Adrenal gland (tissue), 12 donors: ENCODE measurements around the gene FAM131C. TPM values are rescaled to one million over a fixed set of nuclear protein-coding genes. Genes with fewer than 3 reads are reported as not detected.

ENCODE experiments used
- DNase-seq, 7 donors: peaks; one replicate each; pipeline ENCODE4 v3.0.0-alpha.2; 2019 to 2020
- H3K27ac ChIP-seq, 5 donors: fragments of 200-600 bp; sonication (generic) in 4 of 5; 1 replicate in 3 of 5; 2 replicates in 2 of 5; pipeline versions ENCODE4 v1.5.1 to v1.8.0; 2016 to 2020; ENCODE audit warnings: mild to moderate bottlenecking in 1 of 5
- H3K27me3 ChIP-seq: fragments of 200-600 bp; 2 replicates; pipeline ENCODE4 v1.8.0; 2021
- H3K36me3 ChIP-seq, 2 donors: fragments of 200-600 bp; replicated peaks in 1 of 2; 1 replicate in 1 of 2; 2 replicates in 1 of 2; pipeline versions ENCODE4 v1.5.1 to v1.8.0; 2018 to 2022
- H3K4me1 ChIP-seq, 2 donors: fragments of 200-600 bp; replicated peaks in 1 of 2; 1 replicate in 1 of 2; 2 replicates in 1 of 2; pipeline versions ENCODE4 v1.5.1 to v1.8.0; 2018 to 2021
- H3K4me3 ChIP-seq, 4 donors: fragments of 200-600 bp; sonication (generic) in 3 of 4; one replicate each; pipeline ENCODE4 v1.5.1; 2016 to 2018
- H3K9me3 ChIP-seq, 3 donors: fragments of 200-600 bp; sonication (generic) in 1 of 3; replicated peaks in 1 of 3; 1 replicate in 2 of 3; 2 replicates in 1 of 3; pipeline versions ENCODE4 v1.5.1 to v1.8.0; 2016 to 2021
- POLR2A ChIP-seq, 2 donors: fragments of 450-650 bp; IDR thresholded peaks; one replicate each; pipeline ENCODE4 v1.6.1; 2017; ENCODE audit warnings: antibody characterized with exemption in 2 of 2, mild to moderate bottlenecking in 2 of 2, moderate library complexity in 1 of 2
- WGBS, 4 donors: extraction: QIAGEN DNeasy Blood & Tissue Kit in 2 of 4; methylation state at CpG; one replicate each; pipeline versions ENCODE4 v1.1.5 to v1.1.7; 2013 to 2017; 5-methylcytosine and 5-hydroxymethylcytosine counted together
- intact Hi-C, 2 donors: fragments of 100-400 bp; cut with DNase I; formaldehyde crosslinking; loops; one replicate each; pipeline versions ENCODE4 v1.14.1 to v1.15.0; 2022 to 2023
- polyA plus RNA-seq, 3 donors: library from polyadenylated mRNA; stranded (reverse); fragments of 200-250 nt in 2 of 3; fragments of 350-450 nt in 1 of 3; fragmentation: Illumina TruSeq in 1 of 3; extraction: RNeasy Lipid Tissue Mini Kit (QIAGEN cat#74804) in 1 of 3; gene quantifications; one replicate each; pipeline ENCODE4 v1.2.3, GENCODE V29; 2013 to 2014
- total RNA-seq, 9 donors: library from RNA; depleted of rRNA in 4 of 9; stranded (reverse); fragments of >200 nt in 4 of 9; fragments of 120-200 nt in 1 of 9; fragmentation: NEBNext Ultra II Directional in 1 of 9; extraction: Animal tissue kit (Norgen Biotek cat#: 25700) in 1 of 9; gene quantifications; one replicate each; pipeline versions ENCODE4 v1.1.0 to v1.2.4, GENCODE V29; 2013 to 2023
- TF ChIP-seq, protein P1 (sequence below), 6 experiments: fragments of 450-650 bp in 4 of 6; fragments of 200-600 bp in 2 of 6; sonication (generic) in 1 of 6; IDR thresholded peaks; 1 replicate in 5 of 6; 2 replicates in 1 of 6; pipeline versions ENCODE4 v1.5.1 to v1.8.0; 2016 to 2021; ENCODE audit warnings: antibody characterized with exemption in 6 of 6, mild to moderate bottlenecking in 2 of 6, moderate library complexity in 1 of 6
- donor health status: healthy with polysubstance abuse.
- donor health status: Bipolar disorder and iron deficiency.
- donor health status: DM: yes; HTN: yes; CAD: no.
- donor health status: DM: no; HTN: no; CAD: no.
- donor health status: DM: no; HTN: no; CAD: no.
- donor health status: DM: yes; HTN: yes; CAD: no.

FAM131C gene
- total and polyA plus RNA-seq, 12 donors, result 3.0 to 12.0 (median 4.9) TPM

DNA sequence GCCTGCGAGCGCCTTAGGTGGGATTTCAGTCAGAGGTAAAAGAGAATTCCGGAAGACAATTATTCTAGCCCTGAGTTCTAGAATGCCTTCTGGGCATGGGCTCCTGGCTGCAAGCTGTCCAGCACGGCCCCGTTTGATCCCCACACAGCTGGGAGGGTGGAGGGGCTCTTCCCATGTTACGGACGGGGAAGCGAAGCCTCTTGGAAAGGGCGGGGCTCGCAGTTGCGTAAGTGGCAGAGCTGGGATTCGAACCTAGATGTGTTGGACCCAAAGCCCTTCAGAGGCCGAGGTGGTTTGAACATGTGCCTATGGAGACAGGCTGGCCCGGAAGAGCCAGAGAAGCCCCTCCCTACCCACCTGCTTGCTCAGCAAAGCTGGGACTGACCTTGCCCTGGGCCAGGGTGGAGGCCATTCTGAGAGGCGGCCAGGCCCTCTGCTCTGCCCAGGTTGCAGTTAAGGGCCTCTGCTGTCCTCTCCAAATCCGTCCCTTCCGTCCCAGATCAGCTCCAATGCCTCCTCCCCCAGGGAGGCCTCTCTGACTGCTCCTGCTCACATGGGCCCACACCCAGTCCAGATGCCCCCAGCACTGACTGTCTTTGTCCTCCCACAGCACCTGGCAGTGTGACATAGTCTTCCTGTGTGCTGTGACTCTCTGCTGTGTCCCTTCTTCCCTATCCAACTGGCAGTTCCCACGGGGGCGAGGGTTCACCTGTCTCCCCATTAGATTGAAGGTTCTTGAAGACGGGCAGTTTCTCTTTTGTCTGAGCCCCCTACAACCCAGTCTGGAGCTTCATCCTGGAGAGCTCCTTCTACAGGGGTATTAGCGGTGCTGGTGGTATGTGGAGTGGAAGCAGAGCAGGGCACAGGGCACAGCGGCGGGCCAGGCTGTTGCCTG is 54.5 kb downstream of the FAM131C start:
- peaks cover 73 to 77% of the 10 kb centered on the region in 2 donors for H3K4me1 ChIP-seq
- H3K36me3 ChIP-seq, result no peaks in the 10 kb centered on the region
- no peak overlapping the region for H3K4me3 ChIP-seq
- H3K27ac ChIP-seq, result peak overlapping the region in 4 of 5 donors; percentile 84 to 97 (median 94)
- no peak for TF ChIP-seq POLR2A (IDR thresholded peaks at IDR 0.05)
- TF ChIP-seq, protein P1, sequence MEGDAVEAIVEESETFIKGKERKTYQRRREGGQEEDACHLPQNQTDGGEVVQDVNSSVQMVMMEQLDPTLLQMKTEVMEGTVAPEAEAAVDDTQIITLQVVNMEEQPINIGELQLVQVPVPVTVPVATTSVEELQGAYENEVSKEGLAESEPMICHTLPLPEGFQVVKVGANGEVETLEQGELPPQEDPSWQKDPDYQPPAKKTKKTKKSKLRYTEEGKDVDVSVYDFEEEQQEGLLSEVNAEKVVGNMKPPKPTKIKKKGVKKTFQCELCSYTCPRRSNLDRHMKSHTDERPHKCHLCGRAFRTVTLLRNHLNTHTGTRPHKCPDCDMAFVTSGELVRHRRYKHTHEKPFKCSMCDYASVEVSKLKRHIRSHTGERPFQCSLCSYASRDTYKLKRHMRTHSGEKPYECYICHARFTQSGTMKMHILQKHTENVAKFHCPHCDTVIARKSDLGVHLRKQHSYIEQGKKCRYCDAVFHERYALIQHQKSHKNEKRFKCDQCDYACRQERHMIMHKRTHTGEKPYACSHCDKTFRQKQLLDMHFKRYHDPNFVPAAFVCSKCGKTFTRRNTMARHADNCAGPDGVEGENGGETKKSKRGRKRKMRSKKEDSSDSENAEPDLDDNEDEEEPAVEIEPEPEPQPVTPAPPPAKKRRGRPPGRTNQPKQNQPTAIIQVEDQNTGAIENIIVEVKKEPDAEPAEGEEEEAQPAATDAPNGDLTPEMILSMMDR (IDR thresholded peaks at IDR 0.05), result no peak
- no peaks in the 10 kb centered on the region for H3K9me3 ChIP-seq
- intact Hi-C loops, result loop anchor here in 1 of 2 donors (10.0 kb wide), 1 partner anchor 166 kb away; no protein-coding TSS in a partner anchor
- DNase-seq, result no peak
- WGBS, 4 donors, result 69 to 75% (median 73%) methylated on average over 12 to 23 of the region's 23 CpGs
- no peaks in the 10 kb centered on the region for H3K27me3 ChIP-seq

DNA sequence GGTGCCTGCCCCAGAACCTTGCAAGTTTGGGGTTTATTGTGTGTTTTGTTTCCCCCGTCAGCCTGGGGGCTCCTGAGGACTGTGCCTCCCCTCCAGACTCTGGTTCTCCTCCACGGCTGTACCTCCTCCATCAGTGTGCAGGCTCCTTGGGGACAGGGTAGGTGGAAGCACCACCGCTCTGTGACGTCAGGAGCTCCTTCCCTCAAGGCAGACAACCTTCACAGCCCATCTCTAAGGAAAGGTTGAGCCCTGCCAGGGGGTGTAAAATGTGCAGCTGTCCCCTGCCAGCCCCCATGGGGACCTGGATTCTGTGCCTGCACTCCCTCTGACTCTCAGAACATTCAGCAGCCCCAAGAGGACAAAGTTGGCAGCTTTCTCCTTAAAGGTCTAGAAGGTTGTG is 55.1 kb downstream of the FAM131C start:
- Histone ChIP-seq H3K4me3 (no peak overlapping the region), H3K4me1 (peaks cover 80 to 84% of the 10 kb centered on the region in 2 donors), H3K9me3 (no peaks in the 10 kb centered on the region), H3K27ac (peak overlapping the region; percentile 84 to 97 (median 94)), H3K36me3 (no peaks in the 10 kb centered on the region), H3K27me3 (no peaks in the 10 kb centered on the region)
- DNase-seq, result no peak
- TF ChIP-seq POLR2A (IDR thresholded peaks at IDR 0.05), result no peak
- TF ChIP-seq, protein P1 (IDR thresholded peaks at IDR 0.05), result no peak
- 10 to 47% (median 40%) methylated on average over 2 to 4 of the region's 4 CpGs for WGBS, 4 donors
- intact Hi-C loops, result loop anchor here in 1 of 2 donors (10.0 kb wide), 1 partner anchor 166 kb away; no protein-coding TSS in a partner anchor

DNA sequence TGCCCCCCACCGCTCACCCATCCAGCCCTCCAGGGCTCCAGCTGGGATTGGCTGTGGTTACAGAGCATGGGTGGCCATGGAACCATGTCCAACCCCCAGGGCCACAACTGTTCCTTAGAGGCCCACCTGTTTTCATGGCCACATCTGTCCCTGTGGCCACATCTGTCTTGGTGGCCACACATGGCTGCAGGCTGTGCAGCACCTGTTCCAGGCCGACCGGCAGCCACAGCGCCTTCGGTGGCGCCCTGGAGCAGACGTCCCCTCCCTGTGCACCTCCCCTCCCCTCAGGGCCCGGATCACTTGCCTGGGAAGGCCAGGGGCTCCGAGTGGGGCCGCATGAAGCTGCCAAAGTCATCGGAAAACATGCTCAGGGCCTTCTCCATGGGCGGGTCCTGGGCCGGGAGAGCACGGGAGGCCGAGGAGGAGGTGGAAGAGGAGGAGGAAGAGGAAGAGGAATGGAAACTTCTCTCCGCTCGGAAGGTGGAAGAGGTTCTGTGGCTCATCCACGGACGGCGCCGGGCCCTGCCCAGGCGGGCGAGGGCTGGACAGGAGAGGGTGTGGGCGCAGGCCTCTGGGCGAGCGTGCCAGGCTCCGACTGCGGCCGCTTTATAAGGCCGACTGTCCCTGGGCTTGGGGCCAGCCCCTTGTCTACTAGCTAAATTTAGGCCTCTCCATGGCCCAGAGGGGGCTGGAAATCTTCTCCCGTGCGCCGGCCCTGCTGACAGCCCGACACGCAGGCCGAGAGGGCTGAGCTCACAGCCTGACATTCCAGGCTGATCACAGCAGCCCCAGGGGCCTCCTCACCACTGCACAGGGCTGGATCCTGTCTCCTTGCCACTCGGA is 55.8 kb downstream of the FAM131C start, which contains the start of gene HSPB7:
HSPB7 (minus strand) TSS at position 583 of the 843 bp plus-strand sequence; CDS start at position 503, 80 bp downstream.
- Histone ChIP-seq H3K36me3 (no peaks in the 10 kb centered on the region), H3K27ac (peak within 1 kb of the TSS; percentile 84 to 97 (median 94)), H3K9me3 (no peaks in the 10 kb centered on the region), H3K4me3 (peak within 1 kb of the TSS in 2 of 4 donors; percentile 16 to 53), H3K27me3 (no peaks in the 10 kb centered on the region), H3K4me1 (peaks cover 86 to 90% of the 10 kb centered on the region in 2 donors)
- WGBS, 4 donors, result 21 to 22% (median 22%) methylated on average over 19 to 37 of the region's 37 CpGs
- intact Hi-C loops, result loop anchor here in 1 of 2 donors (10.0 kb wide), 1 partner anchor 167 kb away; no protein-coding TSS in a partner anchor
- TF ChIP-seq POLR2A (IDR thresholded peaks at IDR 0.05), result peak; percentile 86 to 96
- TF ChIP-seq, protein P1 (IDR thresholded peaks at IDR 0.05), result peak in 2 of 6 experiments; percentile 4 to 16
- peak; percentile 91 to 97 (median 94) for DNase-seq
